Hematopoietic multipotent progenitor cell treated with erythropoietin and hydrocortisone succinate and interleukin-3 and kit ligand, for 15 days (in vitro differentiated cells): ENCODE results near the gene NUTF2.
A peak's percentile ranks its signal among the peaks of the same experiment; 100 is the strongest.
"Not testable (repeated sequence)": the region's sequence is repeated elsewhere in the genome, so short reads cannot be mapped to it uniquely, and the experiment has no call there.

Experiments used
- DNase-seq: peaks from one replicate; pipeline ENCODE4 v3.0.0-alpha.2; 2015; ENCODE audit warnings: low spot score

Gene NUTF2

GRCh38 chr16:67885545-67885944 lies 38.8 kb downstream of the NUTF2 start:
- no peak for DNase-seq

GRCh38 chr16:67885976-67886375 lies 39.2 kb downstream of the NUTF2 start:
- DNase-seq, result no peak

- no peak for DNase-seq
These were observed 39.7 kb downstream of the NUTF2 start for GRCh38 chr16:67886387-67886786.

- DNase-seq, result no peak
These were observed 41.6 kb downstream of the NUTF2 start for GRCh38 chr16:67888331-67888730.

GRCh38 chr16:67892375-67892774 lies 45.6 kb downstream of the NUTF2 start:
- DNase-seq, result no peak

- DNase-seq, result peak; percentile 97
These were observed 46.4 kb downstream of the NUTF2 start, which contains the start of gene PSKH1 for GRCh38 chr16:67892899-67893742. TSS of gene PSKH1 (plus strand) at chr16:67893254. CDS start at chr16:67908750, 15,496 bp downstream.

- DNase-seq, result no peak
These were observed 47.1 kb downstream of the NUTF2 start for GRCh38 chr16:67893743-67894399.

- DNase-seq, result no peak
These were observed 50.5 kb downstream of the NUTF2 start for GRCh38 chr16:67897231-67897630.

GRCh38 chr16:67901734-67902133 lies 55.0 kb downstream of the NUTF2 start:
- no peak for DNase-seq

GRCh38 chr16:67902831-67903230 lies 56.1 kb downstream of the NUTF2 start:
- DNase-seq, result no peak

- DNase-seq, result no peak
These were observed 60.9 kb downstream of the NUTF2 start for GRCh38 chr16:67907397-67908180.

- DNase-seq, result no peak
These were observed 62.5 kb downstream of the NUTF2 start for GRCh38 chr16:67909056-67909742.

- DNase-seq, result no peak
These were observed 63.4 kb downstream of the NUTF2 start for GRCh38 chr16:67910158-67910557.

- DNase-seq, result no peak
These were observed 68.2 kb downstream of the NUTF2 start for GRCh38 chr16:67914758-67915495.

- not testable (repeated sequence) for DNase-seq
These were observed 68.7 kb downstream of the NUTF2 start for GRCh38 chr16:67915496-67915769.

- DNase-seq, result no peak
These were observed 69.3 kb downstream of the NUTF2 start for GRCh38 chr16:67915831-67916723.

- no peak for DNase-seq
These were observed 70.6 kb downstream of the NUTF2 start for GRCh38 chr16:67917140-67917851.

GRCh38 chr16:67917852-67918236 lies 71.1 kb downstream of the NUTF2 start:
- peak; percentile 49 for DNase-seq

GRCh38 chr16:67919622-67920221 lies 73.0 kb downstream of the NUTF2 start:
- no peak for DNase-seq
